Prostate gland (tissue), 2 donors: Measurements from ENCODE around the gene NES. TPM values are rescaled to one million over a fixed set of nuclear protein-coding genes. Genes with fewer than 3 reads are reported as not detected.

Experiments used
- DNase-seq: peaks from one replicate; pipeline ENCODE4 v3.0.0-alpha.2; 2019; ENCODE audit warnings: low spot score
- H3K27ac ChIP-seq, 2 donors: fragments of 200-600 bp; sonication (generic); 2 replicates each; pipeline ENCODE4 v1.5.1; 2017 to 2019
- H3K27me3 ChIP-seq: fragments of 200-600 bp; sonication (generic); replicated peaks from 2 replicates; pipeline ENCODE4 v1.5.1; 2019; ENCODE audit not compliant: insufficient read depth
- H3K36me3 ChIP-seq, 2 donors: fragments of 200-600 bp; sonication (generic); 1 replicate in 1 of 2; 2 replicates in 1 of 2; pipeline versions ENCODE4 v1.5.1 to v1.8.1; 2017 to 2019
- H3K4me1 ChIP-seq: fragments of 200-600 bp; sonication (generic); replicated peaks from 2 replicates; pipeline ENCODE4 v1.5.1; 2019
- H3K4me3 ChIP-seq, 2 donors: fragments of 200-600 bp; sonication (generic); 2 replicates each; pipeline ENCODE4 v1.5.1; 2017 to 2019
- H3K9me3 ChIP-seq: fragments of 200-600 bp; sonication (generic); 2 replicates; pipeline ENCODE4 v1.5.1; 2017
- POLR2A ChIP-seq: fragments of 450-650 bp; IDR thresholded peaks from one replicate; pipeline ENCODE4 v1.6.1; 2016; ENCODE audit warnings: antibody characterized with exemption, mild to moderate bottlenecking
- POLR2AphosphoS5 ChIP-seq: sonication (generic); formaldehyde crosslinking; IDR thresholded peaks from one replicate; pipeline ENCODE4 v1.6.1; 2017; ENCODE audit warnings: antibody characterized with exemption
- WGBS: methylation state at CpG from one replicate; pipeline ENCODE4 v1.1.5; 2018; 5-methylcytosine and 5-hydroxymethylcytosine counted together
- intact Hi-C: fragments of 100-400 bp; cut with DNase I; formaldehyde crosslinking; loops from one replicate; pipeline ENCODE4 v1.14.2; 2022
- total RNA-seq, 2 donors: library from RNA; depleted of rRNA; stranded (reverse); fragments of >200 nt; gene quantifications; one replicate each; pipeline ENCODE4 v1.1.0, GENCODE V29; 2016
- TF ChIP-seq, protein P1 (sequence below), 4 experiments: fragments of 200-600 bp in 2 of 4; fragments of 450-650 bp in 2 of 4; sonication (generic) in 2 of 4; IDR thresholded peaks; 1 replicate in 3 of 4; 2 replicates in 1 of 4; pipeline ENCODE4 v1.5.1; 2016 to 2019; ENCODE audit warnings: antibody characterized with exemption in 4 of 4, mild to moderate bottlenecking in 2 of 4, moderate library complexity in 2 of 4

NES gene
- total RNA-seq, 2 donors from 2014 or later: 11.2 to 33.4 TPM

DNA sequence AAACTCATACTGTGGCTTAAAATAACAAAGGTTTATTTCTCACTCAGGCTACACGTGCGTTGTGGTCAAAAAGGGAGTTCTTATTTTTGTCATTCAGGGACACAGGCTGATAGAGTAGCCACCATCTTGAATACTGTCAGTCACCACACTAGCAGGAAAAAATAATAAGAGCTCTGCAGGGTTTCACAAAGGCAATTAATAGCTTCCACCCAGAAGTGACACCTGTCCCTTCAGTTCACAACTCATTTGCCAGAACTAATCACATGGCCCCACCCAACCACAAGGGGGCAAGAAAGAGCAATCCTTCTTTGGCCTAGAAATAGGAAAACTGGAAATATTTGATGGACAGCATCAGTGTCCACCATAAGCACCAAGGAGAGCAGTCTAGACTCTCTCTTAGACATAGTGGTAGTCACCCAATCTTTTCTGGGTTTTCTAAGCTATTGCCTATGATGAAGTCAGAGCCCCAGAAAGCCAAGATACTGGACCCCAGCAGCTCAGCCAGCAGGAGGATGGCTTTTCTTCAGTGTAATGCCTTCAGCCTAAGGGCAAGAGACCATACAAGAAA, 49.8 kb downstream of the NES start:
- Histone ChIP-seq H3K4me3 (no peak overlapping the region), H3K4me1 (peaks cover 7% of the 10 kb centered on the region), H3K9me3 (no peaks in the 10 kb centered on the region), H3K27me3 (peaks cover 12% of the 10 kb centered on the region), H3K36me3 (no peaks in the 10 kb centered on the region), H3K27ac (no peak overlapping the region)
- intact Hi-C loops: no loop called here
- 84% methylated on average over 2 of the region's 2 CpGs for WGBS
- TF ChIP-seq, protein P1, sequence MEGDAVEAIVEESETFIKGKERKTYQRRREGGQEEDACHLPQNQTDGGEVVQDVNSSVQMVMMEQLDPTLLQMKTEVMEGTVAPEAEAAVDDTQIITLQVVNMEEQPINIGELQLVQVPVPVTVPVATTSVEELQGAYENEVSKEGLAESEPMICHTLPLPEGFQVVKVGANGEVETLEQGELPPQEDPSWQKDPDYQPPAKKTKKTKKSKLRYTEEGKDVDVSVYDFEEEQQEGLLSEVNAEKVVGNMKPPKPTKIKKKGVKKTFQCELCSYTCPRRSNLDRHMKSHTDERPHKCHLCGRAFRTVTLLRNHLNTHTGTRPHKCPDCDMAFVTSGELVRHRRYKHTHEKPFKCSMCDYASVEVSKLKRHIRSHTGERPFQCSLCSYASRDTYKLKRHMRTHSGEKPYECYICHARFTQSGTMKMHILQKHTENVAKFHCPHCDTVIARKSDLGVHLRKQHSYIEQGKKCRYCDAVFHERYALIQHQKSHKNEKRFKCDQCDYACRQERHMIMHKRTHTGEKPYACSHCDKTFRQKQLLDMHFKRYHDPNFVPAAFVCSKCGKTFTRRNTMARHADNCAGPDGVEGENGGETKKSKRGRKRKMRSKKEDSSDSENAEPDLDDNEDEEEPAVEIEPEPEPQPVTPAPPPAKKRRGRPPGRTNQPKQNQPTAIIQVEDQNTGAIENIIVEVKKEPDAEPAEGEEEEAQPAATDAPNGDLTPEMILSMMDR (IDR thresholded peaks at IDR 0.05): peak; percentile 38 to 60 (median 43)
- TF ChIP-seq POLR2A: no peak
- TF ChIP-seq POLR2AphosphoS5: no peak
- no peak for DNase-seq

- DNase-seq: no peak
- peaks cover 10% of the 10 kb centered on the region for H3K27me3 ChIP-seq
- intact Hi-C loops: loop anchor here (1.0 kb wide), 1 partner anchor 31 kb away; no protein-coding TSS in a partner anchor
- H3K4me3 ChIP-seq: no peak overlapping the region
- no peaks in the 10 kb centered on the region for H3K36me3 ChIP-seq
- H3K27ac ChIP-seq: no peak overlapping the region
- peaks cover 7% of the 10 kb centered on the region for H3K4me1 ChIP-seq
- TF ChIP-seq, protein P1 (IDR thresholded peaks at IDR 0.05): peak in 1 of 4 experiments; percentile 7
- no peak for TF ChIP-seq POLR2AphosphoS5
- WGBS: 38% methylated on average over 4 of the region's 4 CpGs
- no peaks in the 10 kb centered on the region for H3K9me3 ChIP-seq
Observed at GRCh38 chr1:156626079-156626438, 51.1 kb downstream of the NES start.

DNA sequence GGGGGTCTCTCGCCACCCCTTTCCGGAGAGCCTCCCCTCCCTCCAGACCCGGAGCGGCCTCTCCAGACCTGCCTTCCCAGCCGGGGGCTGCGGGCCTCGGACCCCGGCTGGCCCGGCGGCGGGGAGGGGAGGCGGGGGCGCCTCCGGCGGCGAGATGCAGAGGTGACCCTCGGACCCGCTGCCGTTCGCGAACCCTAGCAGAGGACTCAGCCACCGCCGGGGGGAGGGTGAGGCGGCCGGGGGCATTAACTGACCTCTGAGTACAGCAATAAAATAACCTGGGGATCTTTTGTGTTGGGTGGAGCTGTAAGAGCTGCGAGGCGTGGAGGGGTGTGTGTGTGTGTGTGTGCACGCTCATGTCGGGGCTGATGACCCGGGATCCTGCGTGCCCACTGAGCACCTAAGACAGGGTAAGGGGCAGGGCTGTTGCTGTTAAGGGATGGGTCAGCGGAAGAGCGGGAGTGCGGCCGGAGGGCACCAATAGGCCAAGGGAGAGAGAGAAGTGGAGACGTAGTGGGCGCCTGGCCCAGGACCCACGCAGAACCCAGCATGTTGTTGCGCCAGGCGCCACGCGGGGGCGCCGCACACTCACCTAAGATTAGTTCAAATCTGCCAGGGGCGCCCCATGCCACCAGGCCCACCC, 51.6 kb downstream of the NES start:
- WGBS: under 1% methylated on average over 31 of the region's 45 CpGs
- H3K36me3 ChIP-seq: no peaks in the 10 kb centered on the region
- DNase-seq: no peak
- peaks cover 7% of the 10 kb centered on the region for H3K4me1 ChIP-seq
- TF ChIP-seq POLR2AphosphoS5: peak; percentile 3
- no peak for TF ChIP-seq POLR2A
- TF ChIP-seq, protein P1 (IDR thresholded peaks at IDR 0.05): peak; percentile 34 to 80 (median 74)
- peaks cover 10% of the 10 kb centered on the region for H3K27me3 ChIP-seq
- H3K4me3 ChIP-seq: peak overlapping the region; percentile 25 to 29
- no peaks in the 10 kb centered on the region for H3K9me3 ChIP-seq
- intact Hi-C loops: loop anchor here (1.0 kb wide), 1 partner anchor 32 kb away; no protein-coding TSS in a partner anchor
- peak overlapping the region; percentile 58 to 71 for H3K27ac ChIP-seq

GRCh38 chr1:156624814-156625435, 52.3 kb downstream of the NES start:
- H3K4me1 ChIP-seq: peaks cover 7% of the 10 kb centered on the region
- TF ChIP-seq POLR2AphosphoS5 (no peak), POLR2A (no peak)
- TF ChIP-seq, protein P1 (IDR thresholded peaks at IDR 0.05): no peak
- H3K27me3 ChIP-seq: peaks cover 10% of the 10 kb centered on the region
- no peaks in the 10 kb centered on the region for H3K9me3 ChIP-seq
- intact Hi-C loops: loop anchor here (5.0 kb wide), 1 partner anchor 38 kb away; no protein-coding TSS in a partner anchor
- H3K4me3 ChIP-seq: peak overlapping the region; percentile 25 to 29
- no peaks in the 10 kb centered on the region for H3K36me3 ChIP-seq
- DNase-seq: no peak
- WGBS: 2% methylated on average over 52 of the region's 55 CpGs
- peak overlapping the region; percentile 58 to 71 for H3K27ac ChIP-seq
